GM20000 (cell line): Measurements from ENCODE around the gene PLPPR1.

Source experiments
- DNase-seq: peaks from one replicate; pipeline ENCODE4 v3.0.0; 2012; ENCODE audit warnings: low spot score
- TF ChIP-seq, protein P1 (sequence below): IDR thresholded peaks from 2 replicates; pipeline ENCODE4 v1.5.1; 2012; ENCODE audit warnings: mild to moderate bottlenecking, control low read depth; ENCODE audit errors: extremely low read depth, missing control alignments

The PLPPR1 gene

DNA sequence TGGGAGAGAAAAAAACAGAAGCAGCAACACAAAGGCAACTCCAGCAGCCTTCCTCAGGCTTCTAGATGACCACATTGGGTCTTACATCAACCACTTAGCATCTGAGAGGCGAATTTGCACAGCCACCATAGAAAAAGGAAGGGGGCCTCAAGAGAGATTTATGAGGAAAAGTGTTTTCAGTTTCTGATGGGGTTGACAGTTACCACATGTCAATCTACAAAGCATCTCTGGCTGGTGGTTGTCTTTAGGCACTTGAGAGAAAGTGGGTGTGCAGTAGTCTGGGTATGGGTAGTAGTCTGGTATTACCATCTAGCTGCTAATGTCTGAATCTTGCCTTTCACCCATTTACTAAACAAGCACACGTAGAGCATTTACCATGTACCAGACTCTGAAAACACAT is 218.8 kb downstream of the PLPPR1 start:
- no peak for DNase-seq
- TF ChIP-seq, protein P1, sequence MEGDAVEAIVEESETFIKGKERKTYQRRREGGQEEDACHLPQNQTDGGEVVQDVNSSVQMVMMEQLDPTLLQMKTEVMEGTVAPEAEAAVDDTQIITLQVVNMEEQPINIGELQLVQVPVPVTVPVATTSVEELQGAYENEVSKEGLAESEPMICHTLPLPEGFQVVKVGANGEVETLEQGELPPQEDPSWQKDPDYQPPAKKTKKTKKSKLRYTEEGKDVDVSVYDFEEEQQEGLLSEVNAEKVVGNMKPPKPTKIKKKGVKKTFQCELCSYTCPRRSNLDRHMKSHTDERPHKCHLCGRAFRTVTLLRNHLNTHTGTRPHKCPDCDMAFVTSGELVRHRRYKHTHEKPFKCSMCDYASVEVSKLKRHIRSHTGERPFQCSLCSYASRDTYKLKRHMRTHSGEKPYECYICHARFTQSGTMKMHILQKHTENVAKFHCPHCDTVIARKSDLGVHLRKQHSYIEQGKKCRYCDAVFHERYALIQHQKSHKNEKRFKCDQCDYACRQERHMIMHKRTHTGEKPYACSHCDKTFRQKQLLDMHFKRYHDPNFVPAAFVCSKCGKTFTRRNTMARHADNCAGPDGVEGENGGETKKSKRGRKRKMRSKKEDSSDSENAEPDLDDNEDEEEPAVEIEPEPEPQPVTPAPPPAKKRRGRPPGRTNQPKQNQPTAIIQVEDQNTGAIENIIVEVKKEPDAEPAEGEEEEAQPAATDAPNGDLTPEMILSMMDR: no peak

DNA sequence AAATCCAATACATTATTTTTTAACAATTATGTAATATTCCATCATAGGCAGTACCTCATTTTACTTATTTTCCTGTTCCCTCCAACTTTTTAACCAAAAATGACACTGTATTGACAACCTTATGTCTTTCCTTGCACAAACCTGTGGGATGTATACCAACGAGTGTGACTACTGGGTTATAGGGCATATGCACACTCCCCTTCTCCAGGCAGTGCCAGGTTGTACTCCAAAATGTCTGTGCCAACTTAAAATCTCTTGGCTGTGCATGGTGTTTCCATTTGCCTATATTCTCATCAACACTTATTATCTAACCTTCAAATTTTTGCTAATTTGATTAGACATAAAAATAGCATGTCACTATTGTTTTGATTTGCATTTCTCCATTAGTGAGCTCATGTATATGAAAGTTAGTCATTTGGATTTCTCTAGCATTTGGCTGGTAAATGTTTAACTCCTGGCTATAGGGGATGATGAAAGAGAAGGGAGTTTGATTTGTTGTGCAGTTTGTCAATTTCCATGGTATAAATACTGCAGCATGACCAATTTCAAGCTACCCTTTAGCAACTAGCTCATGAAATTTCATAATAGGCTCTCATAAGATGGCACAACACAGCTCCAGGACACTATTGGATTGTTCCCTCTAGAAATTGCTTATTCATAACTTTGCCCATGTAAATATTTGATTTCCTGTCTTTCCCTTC is 226.4 kb downstream of the PLPPR1 start:
- TF ChIP-seq, protein P1: no peak
- no peak for DNase-seq

DNA sequence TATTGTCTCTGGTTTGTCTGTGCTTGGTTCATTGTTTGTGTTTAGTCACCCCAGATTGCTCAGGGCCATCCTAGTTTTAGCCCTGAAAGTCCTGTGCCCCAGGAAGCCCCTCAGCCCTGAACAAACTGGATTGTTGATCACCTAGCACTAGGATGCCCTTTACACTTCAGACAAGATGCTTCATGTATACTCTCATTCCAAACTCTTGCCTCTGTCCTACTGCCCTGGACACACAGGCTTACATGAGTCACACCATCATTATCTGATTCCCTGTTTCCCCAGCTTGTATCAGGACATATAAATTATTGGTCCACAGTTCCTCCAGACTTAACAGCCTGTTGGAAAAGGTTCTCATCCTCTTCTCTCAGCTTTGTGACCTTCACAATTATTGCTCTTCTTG is 236.2 kb downstream of the PLPPR1 start:
- TF ChIP-seq, protein P1: no peak
- no peak for DNase-seq

DNA sequence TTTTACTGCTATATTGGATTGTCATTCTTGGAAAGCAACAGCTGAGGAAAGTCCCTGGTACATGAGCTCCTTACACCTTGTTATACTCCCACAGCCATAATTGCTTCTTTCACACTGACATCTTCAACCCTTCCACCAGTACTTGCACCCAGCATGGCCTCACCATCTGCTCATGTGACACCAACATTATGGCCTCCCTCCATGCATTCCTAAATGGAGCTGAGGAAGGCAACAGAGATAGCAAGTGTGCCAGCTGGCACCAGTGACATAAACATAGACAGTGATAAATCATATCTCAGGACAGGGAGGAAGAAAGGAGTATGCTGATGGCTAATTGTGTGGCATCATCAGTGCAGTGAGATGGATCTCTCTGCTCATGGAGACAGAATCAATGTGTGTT is 236.7 kb downstream of the PLPPR1 start:
- DNase-seq: no peak
- TF ChIP-seq, protein P1: no peak

DNA sequence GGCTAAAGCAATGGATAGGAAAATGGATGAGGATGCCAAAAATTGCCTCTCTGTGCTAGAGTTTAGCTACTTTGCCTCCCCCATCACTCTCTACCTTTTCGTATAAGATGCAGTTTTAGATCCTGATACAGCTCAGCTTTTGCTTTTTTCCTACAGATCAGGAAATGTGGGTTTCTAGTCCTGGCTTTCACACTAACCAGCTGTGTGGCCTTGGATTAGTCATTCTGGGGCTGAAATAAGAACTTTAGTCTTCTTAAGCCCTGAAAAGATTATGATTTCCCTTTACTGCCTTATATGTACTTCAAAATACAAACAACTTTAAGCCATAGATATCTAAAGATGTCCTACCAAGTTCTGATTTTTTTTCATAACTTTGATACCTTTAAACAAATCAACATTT is 239.9 kb downstream of the PLPPR1 start:
- no peak for DNase-seq
- TF ChIP-seq, protein P1: no peak

DNA sequence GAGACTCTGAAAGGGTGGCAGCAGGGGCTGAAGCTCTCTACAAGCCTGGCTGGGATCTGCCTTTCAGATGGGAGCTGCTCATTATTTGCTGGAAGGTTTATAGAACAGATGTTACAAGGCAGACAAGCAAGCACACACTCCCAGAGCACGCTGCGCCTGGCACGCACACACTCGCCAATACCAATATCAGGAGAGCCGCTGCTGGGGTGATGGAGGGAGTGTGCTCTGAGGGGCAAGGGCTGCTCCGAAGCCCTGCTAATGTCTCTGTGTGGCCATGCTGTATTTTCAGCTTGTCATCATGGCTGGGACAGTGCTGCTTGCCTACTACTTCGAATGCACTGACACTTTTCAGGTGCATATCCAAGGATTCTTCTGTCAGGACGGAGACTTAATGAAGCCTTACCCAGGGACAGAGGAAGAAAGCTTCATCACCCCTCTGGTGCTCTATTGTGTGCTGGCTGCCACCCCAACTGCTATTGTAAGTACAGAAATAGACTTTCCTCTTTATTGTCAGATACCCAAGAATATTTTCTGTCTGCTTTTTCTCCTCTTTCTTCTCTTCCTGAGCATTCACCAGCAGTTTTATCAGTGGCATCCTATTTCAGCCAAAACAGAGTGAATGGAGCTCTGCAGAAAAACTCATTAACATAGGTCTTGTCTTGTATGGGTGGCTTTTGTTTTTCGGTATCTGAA is 241.2 kb downstream of the PLPPR1 start:
- TF ChIP-seq, protein P1: no peak
- no peak for DNase-seq

DNA sequence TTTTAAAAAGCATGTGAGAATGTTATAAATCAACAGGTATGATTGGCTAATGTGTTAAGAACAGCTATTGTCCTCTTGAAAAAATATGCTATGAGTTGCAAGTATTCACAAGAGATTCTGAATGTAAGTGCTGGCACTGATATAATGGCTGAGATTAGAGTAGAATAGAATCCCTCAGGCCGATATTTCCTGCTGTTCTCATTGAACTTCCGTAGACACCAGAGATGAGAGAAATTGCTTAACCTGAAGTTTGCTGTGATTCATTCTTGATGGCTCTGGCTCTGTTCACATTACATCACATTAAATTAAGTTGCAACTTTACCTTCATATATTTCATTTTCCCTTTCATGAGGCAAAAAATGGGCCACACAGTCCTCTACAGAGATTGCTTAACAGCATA is 241.8 kb downstream of the PLPPR1 start:
- DNase-seq: no peak
- TF ChIP-seq, protein P1: no peak
